ENCODE data around the gene ESRRB.

DNA sequence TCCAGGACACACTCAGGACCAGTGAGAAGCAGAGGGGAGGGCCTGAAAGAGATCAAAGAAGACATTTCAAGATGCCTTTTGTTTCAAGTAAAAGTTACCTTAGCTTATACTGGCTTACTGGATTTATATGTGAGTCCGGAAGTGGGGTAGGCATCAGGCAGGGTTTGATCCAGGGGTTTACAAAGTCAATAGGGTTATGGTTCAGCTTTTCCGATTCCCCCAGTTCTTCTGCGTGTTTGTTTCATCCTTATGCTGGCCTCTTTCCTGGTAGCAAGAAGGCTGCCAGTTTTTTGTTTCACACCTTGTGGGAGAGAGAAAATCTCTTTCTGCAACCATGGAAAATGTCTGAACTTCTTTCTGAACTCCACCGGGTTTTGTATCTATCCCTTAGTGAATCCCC is 126.3 kb downstream of the ESRRB start:
- TF ChIP-seq CTCF (conservative IDR thresholded peaks at IDR 0.05; ENCODE audit: low read length) (no peak), EZH2phosphoT487 (IDR thresholded peaks at IDR 0.05; ENCODE audit: borderline replicate concordance) (no peak)
